Panc1 (cell line): ENCODE results near the gene SLC38A4. TPM values are rescaled to one million over a fixed set of nuclear protein-coding genes. Genes with fewer than 3 reads are reported as not detected.

Source experiments
- ATAC-seq: fragments of 200-7000 bp; cut with Tn5 transposase; 2 replicates; pipeline ENCODE4 v1.9.1; 2020; ENCODE audit warnings: mild to moderate bottlenecking, moderate library complexity
- BruUV-seq: library from RNA; stranded (reverse); fragments of 400-500 nt; replicated peaks from 2 replicates; lab custom pipeline; 2021; lab: Mats Ljungman, UMichigan
- CTCF ChIA-PET: fragments of 300-600 bp; sonication (Branson Sonifier 250); formaldehyde crosslinking; loops from one replicate; lab custom pipeline; 2022; ENCODE audit warnings: antibody characterized with exemption; lab: Charles Lee
- POLR2A ChIA-PET: fragments of 300-600 bp; sonication (Branson Sonifier 250); formaldehyde crosslinking; loops from one replicate; lab custom pipeline; 2022; ENCODE audit warnings: antibody characterized with exemption; lab: Charles Lee
- DNase-seq: peaks from one replicate; pipeline ENCODE4 v3.0.0-alpha.2; 2010; ENCODE audit warnings: low read depth, low spot score
- H3K27ac ChIP-seq: 2 replicates; pipeline ENCODE4 v1.5.1; 2011; ENCODE audit warnings: mild to moderate bottlenecking, low read length, inconsistent platforms
- H3K27me3 ChIP-seq: fragments of 200-500 bp; sonication (Bioruptor generic); 2 replicates; pipeline ENCODE4 v1.6.0; 2014; ENCODE audit warnings: low read length, inconsistent platforms; ENCODE audit not compliant: control insufficient read depth, insufficient read depth
- H3K36me3 ChIP-seq: fragments of 200-500 bp; sonication (Bioruptor generic); 2 replicates; pipeline ENCODE4 v1.5.1; 2014; ENCODE audit warnings: inconsistent platforms, mild to moderate bottlenecking, low read length, moderate library complexity; ENCODE audit not compliant: control insufficient read depth, insufficient read depth
- H3K4me1 ChIP-seq: 2 replicates; pipeline ENCODE4 v1.5.1; 2011; ENCODE audit warnings: inconsistent platforms, mild to moderate bottlenecking, low read length, moderate library complexity; ENCODE audit not compliant: control insufficient read depth, insufficient read depth
- H3K4me3 ChIP-seq, 2 experiments: 2 replicates each; pipeline ENCODE4 v1.5.1; 2011 to 2012; ENCODE audit warnings: low read depth in 2 of 2, low read length in 2 of 2, mild to moderate bottlenecking in 2 of 2, inconsistent platforms in 1 of 2, moderate library complexity in 1 of 2
- H3K9me3 ChIP-seq: fragments of 200-500 bp; sonication (Bioruptor generic); 2 replicates; pipeline ENCODE4 v1.5.1; 2014; ENCODE audit warnings: low read depth, mild to moderate bottlenecking, inconsistent platforms, low read length, moderate library complexity; ENCODE audit not compliant: control insufficient read depth, insufficient read depth
- CTCF ChIP-seq: fragments of 450-650 bp; IDR thresholded peaks from 2 replicates; pipeline ENCODE4 v1.5.1; 2017; ENCODE audit warnings: mild to moderate bottlenecking
- POLR2AphosphoS5 ChIP-seq: IDR thresholded peaks from 2 replicates; pipeline ENCODE4 v1.6.1; 2012; ENCODE audit warnings: mild to moderate bottlenecking, low read depth, low read length, moderate library complexity
- REST ChIP-seq, 2 experiments: IDR thresholded peaks; 2 replicates each; pipeline ENCODE4 v1.6.1; 2011 to 2012; ENCODE audit warnings: low read depth in 2 of 2, control low read depth in 1 of 2, low read length in 1 of 2, mild to moderate bottlenecking in 1 of 2, moderate library complexity in 1 of 2; ENCODE audit not compliant: insufficient read depth in 1 of 2
- SIN3A ChIP-seq: IDR thresholded peaks from 2 replicates; pipeline ENCODE4 v1.6.1; 2012; ENCODE audit warnings: low read depth, mild to moderate bottlenecking, low read length, moderate library complexity, borderline replicate concordance; ENCODE audit not compliant: insufficient read depth
- TCF7L2 ChIP-seq: IDR thresholded peaks from 2 replicates; pipeline ENCODE4 v1.6.1; 2011; ENCODE audit warnings: mild to moderate bottlenecking, low read depth, low read length, inconsistent platforms
- in situ Hi-C: cut with HindIII; loops from 2 replicates; pipeline ENCODE4 v1.10.0; 2016; ENCODE audit warnings: low sequenced_read_pairs, low pct_unique_long_range_greater_than_20kb
- intact Hi-C: fragments of 100-400 bp; cut with micrococcal nuclease; formaldehyde crosslinking; loops from one replicate; pipeline ENCODE4 v1.10.0; 2022; ENCODE audit not compliant: unreplicated experiment
- total RNA-seq: library from RNA; stranded (reverse); gene quantifications from one replicate; pipeline ENCODE4 v1.2.1, GENCODE V29; 2021; ENCODE audit not compliant: unreplicated experiment

Gene SLC38A4
- total RNA-seq, 1 experiment from 2014 or later: 2.5 TPM

GRCh38 chr12:46800160-46800559 lies 25.6 kb downstream of the SLC38A4 start:
- no peak for DNase-seq
- intact Hi-C loops (no loop called here), in situ Hi-C loops (no loop called here)
- no peak overlapping the region for H3K27ac ChIP-seq
- no peak for ATAC-seq
- POLR2A ChIA-PET: no interaction called here
- H3K27me3 ChIP-seq: no peaks in the 10 kb centered on the region
- H3K9me3 ChIP-seq: no peaks in the 10 kb centered on the region
- H3K4me3 ChIP-seq: no peak overlapping the region
- H3K36me3 ChIP-seq: no peaks in the 10 kb centered on the region
- no TSS peak for BruUV-seq
- TF ChIP-seq CTCF: no peak
- no peaks in the 10 kb centered on the region for H3K4me1 ChIP-seq
- CTCF ChIA-PET: no interaction called here

GRCh38 chr12:46798648-46799047 lies 27.1 kb downstream of the SLC38A4 start:
- Histone ChIP-seq H3K4me3 (no peak overlapping the region), H3K27ac (no peak overlapping the region), H3K4me1 (no peaks in the 10 kb centered on the region), H3K36me3 (no peaks in the 10 kb centered on the region; the same call in 1 of the 2 replicates), H3K27me3 (no peaks in the 10 kb centered on the region), H3K9me3 (peaks cover 8% of the 10 kb centered on the region; the same call in 1 of the 2 replicates)
- DNase-seq (no peak), ATAC-seq (no peak)
- BruUV-seq: no TSS peak
- in situ Hi-C loops (no loop called here), intact Hi-C loops (no loop called here)
- TF ChIP-seq REST (IDR thresholded peaks at IDR 0.05; ENCODE audit: insufficient read depth in 1 of 2, low read depth in 2 of 2, low read length in 1 of 2) (no peak), SIN3A (no peak), CTCF (no peak), POLR2AphosphoS5 (no peak), TCF7L2 (no peak)
- ChIA-PET CTCF (no interaction called here), POLR2A (no interaction called here)
